ENCODE measurements around the gene BLOC1S3.

BLOC1S3 gene

DNA sequence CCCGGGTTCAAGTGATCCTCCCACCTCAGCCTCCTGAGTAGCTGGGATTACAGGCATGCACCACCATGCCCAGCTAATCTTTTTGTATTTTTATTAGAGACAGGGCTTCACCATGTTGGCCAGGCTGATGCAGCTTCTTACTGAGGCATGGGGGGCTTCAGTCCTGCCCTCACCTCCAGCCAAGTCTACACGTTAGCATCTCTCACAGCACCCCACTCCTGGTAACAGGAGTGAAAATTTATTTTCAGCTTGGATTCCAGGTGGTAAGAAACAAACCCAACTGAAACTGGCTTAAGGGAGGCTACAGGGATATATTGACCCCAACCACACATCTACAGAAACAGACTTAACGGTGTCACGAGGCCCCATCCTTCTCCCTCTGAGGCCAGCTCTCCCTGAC, 28.4 kb upstream of the BLOC1S3 start:
- Histone ChIP-seq H4K20me1 (ENCODE audit: low read depth, low read length) (no peaks in the 10 kb centered on the region), H3K27ac (ENCODE audit: low read depth, low read length) (no peak overlapping the region), H3K9ac (ENCODE audit: low read length) (no peak overlapping the region), H3K4me3 (ENCODE audit: insufficient read depth, low read length, poor library complexity, severe bottlenecking) (no peak overlapping the region), H3K36me3 (ENCODE audit: low read length) (no peaks in the 10 kb centered on the region), H3K9me2 (replicated peaks; ENCODE audit: insufficient read depth, low read length) (no peaks in the 10 kb centered on the region), H3K4me2 (ENCODE audit: low read depth, low read length, poor library complexity, severe bottlenecking) (no peak overlapping the region), H3F3A (ENCODE audit: insufficient read depth) (no peaks in the 10 kb centered on the region), H3K79me2 (ENCODE audit: insufficient read depth, low read length) (no peaks in the 10 kb centered on the region), H3K9me3 (ENCODE audit: insufficient read depth, low read length) (no peaks in the 10 kb centered on the region), H2AFZ (ENCODE audit: low read depth, low read length, severe bottlenecking) (no peak overlapping the region), H3K27me3 (ENCODE audit: low read length) (no peaks in the 10 kb centered on the region)
- no peak for TF ChIP-seq CTCF (IDR thresholded peaks at IDR 0.05; ENCODE audit: insufficient read depth, low read length, poor library complexity, severe bottlenecking)

DNA sequence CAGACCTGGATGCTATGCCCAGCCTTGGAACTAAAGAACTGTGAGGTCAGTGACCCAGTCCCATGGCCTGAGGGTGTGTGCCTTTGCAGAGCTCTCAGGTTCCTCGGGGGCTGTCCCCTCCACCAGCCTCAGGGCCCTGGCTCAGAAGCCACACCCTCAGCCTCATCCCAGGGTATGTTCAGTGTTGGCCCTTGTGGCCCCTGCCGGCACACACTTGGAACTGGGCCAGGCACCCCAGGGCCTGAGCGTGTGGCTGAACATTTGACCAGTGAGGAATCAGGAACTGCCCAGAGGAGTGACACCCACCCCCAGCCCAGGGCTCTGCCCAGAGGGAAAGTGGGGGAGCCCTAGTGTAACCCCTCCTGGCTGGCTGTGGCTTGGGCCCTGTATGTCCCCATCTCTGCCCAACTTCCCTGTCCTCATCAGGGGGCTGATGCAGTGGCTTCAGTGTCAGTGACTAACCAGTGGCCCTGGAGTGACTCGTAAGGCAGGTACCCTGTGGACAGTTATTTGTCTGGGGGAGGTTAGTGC, 27.8 kb upstream of the BLOC1S3 start:
- Histone ChIP-seq H2AFZ (ENCODE audit: low read depth, low read length, severe bottlenecking) (no peak overlapping the region), H3K4me3 (ENCODE audit: insufficient read depth, low read length, poor library complexity, severe bottlenecking) (no peak overlapping the region), H3K4me2 (ENCODE audit: low read depth, low read length, poor library complexity, severe bottlenecking) (no peak overlapping the region), H3K27me3 (ENCODE audit: low read length) (no peaks in the 10 kb centered on the region), H3K9ac (ENCODE audit: low read length) (no peak overlapping the region), H3K9me2 (replicated peaks; ENCODE audit: insufficient read depth, low read length) (no peaks in the 10 kb centered on the region), H3K79me2 (ENCODE audit: insufficient read depth, low read length) (no peaks in the 10 kb centered on the region), H3K9me3 (ENCODE audit: insufficient read depth, low read length) (no peaks in the 10 kb centered on the region), H3K27ac (ENCODE audit: low read depth, low read length) (no peak overlapping the region), H4K20me1 (ENCODE audit: low read depth, low read length) (no peaks in the 10 kb centered on the region), H3K36me3 (ENCODE audit: low read length) (no peaks in the 10 kb centered on the region), H3F3A (ENCODE audit: insufficient read depth) (no peaks in the 10 kb centered on the region)
- TF ChIP-seq EZH2phosphoT487 (conservative IDR thresholded peaks at IDR 0.05; ENCODE audit: low read length) (no peak), CTCF (IDR thresholded peaks at IDR 0.05; ENCODE audit: insufficient read depth, low read length, poor library complexity, severe bottlenecking) (no peak)

DNA sequence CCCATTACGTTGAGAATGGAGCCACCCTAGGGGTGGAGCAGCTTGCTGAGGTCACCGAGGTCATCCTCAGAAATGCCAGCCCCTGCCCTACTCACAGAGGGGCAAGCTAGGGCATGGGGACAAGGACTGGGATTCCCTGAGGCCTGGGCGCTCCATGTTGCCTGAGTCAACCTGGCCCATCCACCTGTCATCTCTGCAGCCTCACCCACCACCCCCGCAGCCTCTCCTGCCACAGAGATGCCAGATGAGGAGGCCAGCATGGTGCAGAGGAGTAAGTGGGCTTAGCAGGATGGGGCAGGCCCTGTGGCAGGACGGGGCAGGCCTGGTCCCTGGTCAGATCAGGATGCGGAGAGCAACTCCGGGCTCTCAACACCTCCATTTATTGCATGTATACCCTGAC, 27.3 kb upstream of the BLOC1S3 start:
- Histone ChIP-seq H3K4me2 (ENCODE audit: low read depth, low read length, poor library complexity, severe bottlenecking) (no peak overlapping the region), H3K9me2 (replicated peaks; ENCODE audit: insufficient read depth, low read length) (no peaks in the 10 kb centered on the region), H4K20me1 (ENCODE audit: low read depth, low read length) (no peaks in the 10 kb centered on the region), H3F3A (ENCODE audit: insufficient read depth) (no peaks in the 10 kb centered on the region), H3K9ac (ENCODE audit: low read length) (no peak overlapping the region), H3K36me3 (ENCODE audit: low read length) (no peaks in the 10 kb centered on the region), H3K27me3 (ENCODE audit: low read length) (no peaks in the 10 kb centered on the region), H3K4me3 (ENCODE audit: insufficient read depth, low read length, poor library complexity, severe bottlenecking) (no peak overlapping the region), H3K9me3 (ENCODE audit: insufficient read depth, low read length) (no peaks in the 10 kb centered on the region), H2AFZ (ENCODE audit: low read depth, low read length, severe bottlenecking) (no peak overlapping the region), H3K79me2 (ENCODE audit: insufficient read depth, low read length) (no peaks in the 10 kb centered on the region), H3K27ac (ENCODE audit: low read depth, low read length) (no peak overlapping the region)
- no peak for TF ChIP-seq EZH2phosphoT487 (conservative IDR thresholded peaks at IDR 0.05; ENCODE audit: low read length)
- no peak for TF ChIP-seq CTCF (IDR thresholded peaks at IDR 0.05; ENCODE audit: insufficient read depth, low read length, poor library complexity, severe bottlenecking)

Data from SU-DHL-6 (cell line).